ENCODE results near the gene RUNDC1. TPM values are rescaled to one million over a fixed set of nuclear protein-coding genes. Genes with fewer than 3 reads are reported as not detected.

Gene RUNDC1
- total and polyA plus RNA-seq, 2 of the 8 experiments (the other 6 are each of a cell fraction or from before 2014, with no cell fraction given) = 7.9 to 11.9 TPM

- TF ChIP-seq, protein P1, sequence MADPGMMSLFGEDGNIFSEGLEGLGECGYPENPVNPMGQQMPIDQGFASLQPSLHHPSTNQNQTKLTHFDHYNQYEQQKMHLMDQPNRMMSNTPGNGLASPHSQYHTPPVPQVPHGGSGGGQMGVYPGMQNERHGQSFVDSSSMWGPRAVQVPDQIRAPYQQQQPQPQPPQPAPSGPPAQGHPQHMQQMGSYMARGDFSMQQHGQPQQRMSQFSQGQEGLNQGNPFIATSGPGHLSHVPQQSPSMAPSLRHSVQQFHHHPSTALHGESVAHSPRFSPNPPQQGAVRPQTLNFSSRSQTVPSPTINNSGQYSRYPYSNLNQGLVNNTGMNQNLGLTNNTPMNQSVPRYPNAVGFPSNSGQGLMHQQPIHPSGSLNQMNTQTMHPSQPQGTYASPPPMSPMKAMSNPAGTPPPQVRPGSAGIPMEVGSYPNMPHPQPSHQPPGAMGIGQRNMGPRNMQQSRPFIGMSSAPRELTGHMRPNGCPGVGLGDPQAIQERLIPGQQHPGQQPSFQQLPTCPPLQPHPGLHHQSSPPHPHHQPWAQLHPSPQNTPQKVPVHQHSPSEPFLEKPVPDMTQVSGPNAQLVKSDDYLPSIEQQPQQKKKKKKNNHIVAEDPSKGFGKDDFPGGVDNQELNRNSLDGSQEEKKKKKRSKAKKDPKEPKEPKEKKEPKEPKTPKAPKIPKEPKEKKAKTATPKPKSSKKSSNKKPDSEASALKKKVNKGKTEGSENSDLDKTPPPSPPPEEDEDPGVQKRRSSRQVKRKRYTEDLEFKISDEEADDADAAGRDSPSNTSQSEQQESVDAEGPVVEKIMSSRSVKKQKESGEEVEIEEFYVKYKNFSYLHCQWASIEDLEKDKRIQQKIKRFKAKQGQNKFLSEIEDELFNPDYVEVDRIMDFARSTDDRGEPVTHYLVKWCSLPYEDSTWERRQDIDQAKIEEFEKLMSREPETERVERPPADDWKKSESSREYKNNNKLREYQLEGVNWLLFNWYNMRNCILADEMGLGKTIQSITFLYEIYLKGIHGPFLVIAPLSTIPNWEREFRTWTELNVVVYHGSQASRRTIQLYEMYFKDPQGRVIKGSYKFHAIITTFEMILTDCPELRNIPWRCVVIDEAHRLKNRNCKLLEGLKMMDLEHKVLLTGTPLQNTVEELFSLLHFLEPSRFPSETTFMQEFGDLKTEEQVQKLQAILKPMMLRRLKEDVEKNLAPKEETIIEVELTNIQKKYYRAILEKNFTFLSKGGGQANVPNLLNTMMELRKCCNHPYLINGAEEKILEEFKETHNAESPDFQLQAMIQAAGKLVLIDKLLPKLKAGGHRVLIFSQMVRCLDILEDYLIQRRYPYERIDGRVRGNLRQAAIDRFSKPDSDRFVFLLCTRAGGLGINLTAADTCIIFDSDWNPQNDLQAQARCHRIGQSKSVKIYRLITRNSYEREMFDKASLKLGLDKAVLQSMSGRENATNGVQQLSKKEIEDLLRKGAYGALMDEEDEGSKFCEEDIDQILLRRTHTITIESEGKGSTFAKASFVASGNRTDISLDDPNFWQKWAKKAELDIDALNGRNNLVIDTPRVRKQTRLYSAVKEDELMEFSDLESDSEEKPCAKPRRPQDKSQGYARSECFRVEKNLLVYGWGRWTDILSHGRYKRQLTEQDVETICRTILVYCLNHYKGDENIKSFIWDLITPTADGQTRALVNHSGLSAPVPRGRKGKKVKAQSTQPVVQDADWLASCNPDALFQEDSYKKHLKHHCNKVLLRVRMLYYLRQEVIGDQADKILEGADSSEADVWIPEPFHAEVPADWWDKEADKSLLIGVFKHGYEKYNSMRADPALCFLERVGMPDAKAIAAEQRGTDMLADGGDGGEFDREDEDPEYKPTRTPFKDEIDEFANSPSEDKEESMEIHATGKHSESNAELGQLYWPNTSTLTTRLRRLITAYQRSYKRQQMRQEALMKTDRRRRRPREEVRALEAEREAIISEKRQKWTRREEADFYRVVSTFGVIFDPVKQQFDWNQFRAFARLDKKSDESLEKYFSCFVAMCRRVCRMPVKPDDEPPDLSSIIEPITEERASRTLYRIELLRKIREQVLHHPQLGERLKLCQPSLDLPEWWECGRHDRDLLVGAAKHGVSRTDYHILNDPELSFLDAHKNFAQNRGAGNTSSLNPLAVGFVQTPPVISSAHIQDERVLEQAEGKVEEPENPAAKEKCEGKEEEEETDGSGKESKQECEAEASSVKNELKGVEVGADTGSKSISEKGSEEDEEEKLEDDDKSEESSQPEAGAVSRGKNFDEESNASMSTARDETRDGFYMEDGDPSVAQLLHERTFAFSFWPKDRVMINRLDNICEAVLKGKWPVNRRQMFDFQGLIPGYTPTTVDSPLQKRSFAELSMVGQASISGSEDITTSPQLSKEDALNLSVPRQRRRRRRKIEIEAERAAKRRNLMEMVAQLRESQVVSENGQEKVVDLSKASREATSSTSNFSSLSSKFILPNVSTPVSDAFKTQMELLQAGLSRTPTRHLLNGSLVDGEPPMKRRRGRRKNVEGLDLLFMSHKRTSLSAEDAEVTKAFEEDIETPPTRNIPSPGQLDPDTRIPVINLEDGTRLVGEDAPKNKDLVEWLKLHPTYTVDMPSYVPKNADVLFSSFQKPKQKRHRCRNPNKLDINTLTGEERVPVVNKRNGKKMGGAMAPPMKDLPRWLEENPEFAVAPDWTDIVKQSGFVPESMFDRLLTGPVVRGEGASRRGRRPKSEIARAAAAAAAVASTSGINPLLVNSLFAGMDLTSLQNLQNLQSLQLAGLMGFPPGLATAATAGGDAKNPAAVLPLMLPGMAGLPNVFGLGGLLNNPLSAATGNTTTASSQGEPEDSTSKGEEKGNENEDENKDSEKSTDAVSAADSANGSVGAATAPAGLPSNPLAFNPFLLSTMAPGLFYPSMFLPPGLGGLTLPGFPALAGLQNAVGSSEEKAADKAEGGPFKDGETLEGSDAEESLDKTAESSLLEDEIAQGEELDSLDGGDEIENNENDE (IDR thresholded peaks at IDR 0.05; ENCODE audit: insufficient replicate concordance, low read length) = no peak
- no peak for TF ChIP-seq GABPA (IDR thresholded peaks at IDR 0.05; ENCODE audit: borderline replicate concordance, insufficient read depth, low read length)
Measured at GRCh38 chr17:43014649-43015542, 34.5 kb downstream of the RUNDC1 start (continued).
